HepG2 (cell line): Measurements from ENCODE around the gene SLC11A1. TPM values are rescaled to one million over a fixed set of nuclear protein-coding genes. Genes with fewer than 3 reads are reported as not detected.

ENCODE experiments used
- ARID5B ChIP-seq: IDR thresholded peaks from 2 replicates; pipeline ENCODE4 v1.4.0; 2020; ENCODE audit warnings: mild to moderate bottlenecking, missing genetic modification reagents
- ARNTL ChIP-seq: sonication (generic); formaldehyde crosslinking; IDR thresholded peaks from 2 replicates; pipeline ENCODE4 v1.4.0; 2020; ENCODE audit warnings: mild to moderate bottlenecking, missing genetic modification reagents
- CENPX ChIP-seq: sonication (generic); formaldehyde crosslinking; IDR thresholded peaks from 2 replicates; pipeline ENCODE4 v1.9.0; 2021; ENCODE audit warnings: mild to moderate bottlenecking, missing genetic modification reagents, moderate library complexity
- GABPA ChIP-seq, 2 experiments: IDR thresholded peaks; 2 replicates each; pipeline ENCODE4 v1.6.1; 2011 to 2016; ENCODE audit warnings: low read depth in 2 of 2, low read length in 1 of 2, missing biosample characterization in 1 of 2, missing genetic modification characterization in 1 of 2
- KAT7 ChIP-seq: IDR thresholded peaks from 2 replicates; pipeline ENCODE4 v1.6.1; 2018; ENCODE audit warnings: borderline replicate concordance, missing compliant biosample characterization
- NCOA1 ChIP-seq: sonication (generic); formaldehyde crosslinking; IDR thresholded peaks from 2 replicates; pipeline ENCODE4 v1.9.0; 2021; ENCODE audit warnings: missing genetic modification reagents
- NONO ChIP-seq, 2 experiments: fragments of 450-650 bp in 1 of 2; sonication (generic) in 1 of 2; formaldehyde crosslinking in 1 of 2; IDR thresholded peaks in 1 of 2; conservative IDR thresholded peaks in 1 of 2; 2 replicates each; pipeline versions ENCODE4 v1.6.1 to v1.8.0; 2017 to 2022; ENCODE audit warnings: mild to moderate bottlenecking in 1 of 2, missing genetic modification reagents in 1 of 2, moderate library complexity in 1 of 2
- NR0B2 ChIP-seq: sonication (generic); formaldehyde crosslinking; IDR thresholded peaks from 2 replicates; pipeline ENCODE4 v1.4.0; 2020; ENCODE audit warnings: mild to moderate bottlenecking, missing genetic modification reagents
- RARG ChIP-seq: sonication (generic); formaldehyde crosslinking; IDR thresholded peaks from 2 replicates; pipeline ENCODE4 v1.4.0; 2020; ENCODE audit warnings: low read depth, mild to moderate bottlenecking, missing genetic modification reagents
- SALL2 ChIP-seq: sonication (generic); formaldehyde crosslinking; IDR thresholded peaks from 2 replicates; pipeline ENCODE4 v1.8.1; 2023; ENCODE audit warnings: mild to moderate bottlenecking, missing genetic modification reagents, inconsistent platforms
- SMAD3 ChIP-seq: sonication (generic); formaldehyde crosslinking; IDR thresholded peaks from 2 replicates; pipeline ENCODE4 v1.4.0; 2020; ENCODE audit warnings: missing genetic modification reagents
- SMAD9 ChIP-seq: sonication (generic); formaldehyde crosslinking; IDR thresholded peaks from 2 replicates; pipeline ENCODE4 v1.5.1; 2020; ENCODE audit warnings: mild to moderate bottlenecking, missing genetic modification reagents
- TFAP4 ChIP-seq: sonication (generic); IDR thresholded peaks from 2 replicates; pipeline ENCODE4 v1.6.1; 2016; ENCODE audit warnings: low read depth, borderline replicate concordance
- TIGD3 ChIP-seq: sonication (generic); formaldehyde crosslinking; IDR thresholded peaks from 2 replicates; pipeline ENCODE4 v1.5.1; 2020; ENCODE audit warnings: mild to moderate bottlenecking, missing genetic modification reagents, borderline replicate concordance
- TOPORS ChIP-seq: sonication (generic); formaldehyde crosslinking; IDR thresholded peaks from 2 replicates; pipeline ENCODE4 v1.8.0; 2023; ENCODE audit warnings: mild to moderate bottlenecking, missing genetic modification reagents
- ZBTB42 ChIP-seq: sonication (generic); formaldehyde crosslinking; IDR thresholded peaks from 2 replicates; pipeline ENCODE4 v1.5.0; 2020; ENCODE audit warnings: mild to moderate bottlenecking, missing genetic modification reagents
- ZBTB7A ChIP-seq: sonication (generic); formaldehyde crosslinking; IDR thresholded peaks from 2 replicates; pipeline ENCODE4 v1.8.0; 2022; ENCODE audit warnings: mild to moderate bottlenecking, missing genetic modification reagents
- ZBTB8A ChIP-seq: sonication (generic); formaldehyde crosslinking; IDR thresholded peaks from 2 replicates; pipeline ENCODE4 v1.4.0; 2020; ENCODE audit warnings: mild to moderate bottlenecking, low read depth, missing genetic modification reagents, borderline replicate concordance
- ZNF136 ChIP-seq: sonication (generic); formaldehyde crosslinking; IDR thresholded peaks from 2 replicates; pipeline ENCODE4 v1.8.1; 2022; ENCODE audit warnings: low read depth, mild to moderate bottlenecking, moderate library complexity, missing genetic modification reagents
- ZNF235 ChIP-seq: sonication (generic); formaldehyde crosslinking; IDR thresholded peaks from 2 replicates; pipeline ENCODE4 v1.8.1; 2023; ENCODE audit warnings: mild to moderate bottlenecking, missing genetic modification reagents, borderline replicate concordance
- ZNF749 ChIP-seq: sonication (generic); formaldehyde crosslinking; IDR thresholded peaks from 2 replicates; pipeline ENCODE4 v1.8.0; 2022; ENCODE audit warnings: mild to moderate bottlenecking, missing genetic modification reagents, moderate library complexity, borderline replicate concordance
- polyA plus RNA-seq, 8 experiments: library from polyadenylated mRNA; depleted of rRNA in 3 of 8; stranded (reverse) in 7 of 8; unstranded in 1 of 8; fragments of >200 nt; fragmentation: Illumina TruSeq in 4 of 8; extraction: Trizol in 4 of 8; gene quantifications; 2 replicates each; pipeline versions ENCODE4 v1.2.1 to v1.2.3, GENCODE V29; 2011 to 2016; ENCODE audit warnings: low read depth in 4 of 8, missing spikeins in 1 of 8, mixed read lengths in 1 of 8; ENCODE audit not compliant: insufficient read depth in 1 of 8
- total RNA-seq, 5 experiments: library from RNA; depleted of rRNA; stranded (reverse); fragments of >200 nt; fragmentation: Illumina TruSeq; extraction: Trizol; gene quantifications; 2 replicates each; pipeline ENCODE4 v1.2.3, GENCODE V29; 2016; ENCODE audit warnings: low read depth in 1 of 5

The SLC11A1 gene
- total and polyA plus RNA-seq, 2 of the 13 experiments (the other 11 are each of a cell fraction or from before 2014, with no cell fraction given) = 0.33 to 2.3 TPM

GRCh38 chr2:218395826-218396687 lies 14.0 kb downstream of the SLC11A1 start (continued):
- TF ChIP-seq TIGD3 (CRISPR knock-in tag) (peak; percentile 95), CENPX (CRISPR knock-in tag) (no peak), TOPORS (CRISPR knock-in tag) (0 out of 2 replicates have a peak, but pooled peaks have one; percentile 44), NONO (IDR thresholded peaks at IDR 0.05) (no peak), NONO (CRISPR knock-in tag; conservative IDR thresholded peaks at IDR 0.05) (peak; percentile 90), SMAD9 (CRISPR knock-in tag) (no peak), ZNF235 (CRISPR knock-in tag) (peak; percentile 32), SALL2 (CRISPR knock-in tag) (peak; percentile 69; the same call in 1 of the 2 replicates), ZBTB42 (CRISPR knock-in tag) (peak; percentile 17; the same call in 1 of the 2 replicates), TFAP4 (peak; percentile 65; the same call in 1 of the 2 replicates), SMAD3 (no peak; the same call in 1 of the 2 replicates), ZBTB8A (CRISPR knock-in tag) (peak; percentile 78; the same call in 1 of the 2 replicates), NCOA1 (CRISPR knock-in tag) (peak; percentile 75; the same call in 1 of the 2 replicates), ARNTL (CRISPR knock-in tag) (peak; percentile 92), ARID5B (CRISPR knock-in tag) (peak; percentile 88), ZNF136 (CRISPR knock-in tag) (peak; percentile 93), KAT7 (CRISPR knock-in tag) (peak; percentile 74), GABPA (IDR thresholded peaks at IDR 0.05; ENCODE audit: low read depth, low read length) (no peak), GABPA (CRISPR knock-in tag; IDR thresholded peaks at IDR 0.05; ENCODE audit: low read depth) (peak; percentile 81), ZNF749 (CRISPR knock-in tag) (peak; percentile 67; the same call in 1 of the 2 replicates), ZBTB7A (CRISPR knock-in tag) (peak; percentile 68), NR0B2 (CRISPR knock-in tag) (no peak), RARG (no peak)
